Erythroblast (primary cell): ENCODE measurements around the gene HYCC2.

ENCODE experiments used
- GATA1 ChIP-seq: IDR thresholded peaks from 2 replicates; pipeline ENCODE4 v1.6.1; 2011; ENCODE audit warnings: low read depth, mild to moderate bottlenecking, control low read depth, low read length, moderate library complexity
- POLR2A ChIP-seq: IDR thresholded peaks from 2 replicates; pipeline ENCODE4 v1.6.1; 2011; ENCODE audit warnings: mild to moderate bottlenecking, low read length

DNA sequence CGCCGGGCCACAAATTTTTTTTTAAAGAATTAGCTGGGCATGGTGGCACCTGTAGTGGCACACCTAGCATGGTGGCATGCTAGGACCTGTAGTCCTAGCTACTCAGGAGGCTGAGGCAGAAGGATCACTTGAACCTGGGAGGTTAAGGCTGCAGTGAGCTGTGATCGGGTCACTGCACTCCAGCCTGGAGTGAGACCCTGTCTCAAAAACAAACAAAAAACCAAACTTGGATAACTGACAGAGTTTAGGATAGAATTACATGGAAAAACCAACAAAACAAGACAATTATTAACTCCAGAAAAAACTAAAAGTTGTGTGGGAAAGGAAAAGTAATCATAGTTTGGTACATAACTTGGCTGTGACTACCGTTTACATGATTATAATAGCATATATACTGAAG, 42.9 kb upstream of the HYCC2 start:
- no peak for TF ChIP-seq POLR2A
- TF ChIP-seq GATA1: no peak
